ENCODE data around the gene C20orf173.
A peak's percentile ranks its signal among the peaks of the same experiment; 100 is the strongest.
"Not testable (repeated sequence)": the region's sequence is repeated elsewhere in the genome, so short reads cannot be mapped to it uniquely, and the experiment has no call there.

The C20orf173 gene

GRCh38 chr20:35529552-35529951 is at the start of gene C20orf173:
TSS of gene C20orf173 (minus strand) at chr20:35529652. CDS start at chr20:35529373, 279 bp downstream.
- DNase-seq (ENCODE audit: low spot score): no peak

- DNase-seq (ENCODE audit: low spot score): no peak
Measured at GRCh38 chr20:35579196-35579595, 49.7 kb upstream of the C20orf173 start.

- no peak for DNase-seq (ENCODE audit: low spot score)
Measured at GRCh38 chr20:35578469-35578868, 49.0 kb upstream of the C20orf173 start.

- no peak for DNase-seq (ENCODE audit: low spot score)
Measured at GRCh38 chr20:35576816-35577215, 47.4 kb upstream of the C20orf173 start.

GRCh38 chr20:35575958-35576357 is 46.5 kb upstream of the C20orf173 start:
- no peak for DNase-seq (ENCODE audit: low spot score)

- no peak for DNase-seq (ENCODE audit: low spot score)
Measured at GRCh38 chr20:35572838-35573237, 43.4 kb upstream of the C20orf173 start.

GRCh38 chr20:35571555-35571954 is 42.1 kb upstream of the C20orf173 start:
- no peak for DNase-seq (ENCODE audit: low spot score)

- no peak for DNase-seq (ENCODE audit: low spot score)
Measured at GRCh38 chr20:35568645-35569044, 39.2 kb upstream of the C20orf173 start.

GRCh38 chr20:35564905-35565304 is 35.5 kb upstream of the C20orf173 start:
- no peak for DNase-seq (ENCODE audit: low spot score)

- DNase-seq (ENCODE audit: low spot score): no peak
Measured at GRCh38 chr20:35563834-35564233, 34.4 kb upstream of the C20orf173 start.

- DNase-seq (ENCODE audit: low spot score): no peak
Measured at GRCh38 chr20:35562541-35563110, 33.2 kb upstream of the C20orf173 start.

GRCh38 chr20:35561671-35562070 is 32.2 kb upstream of the C20orf173 start:
- DNase-seq (ENCODE audit: low spot score): no peak

GRCh38 chr20:35561268-35561667 is 31.8 kb upstream of the C20orf173 start:
- peak; percentile 47 for DNase-seq (ENCODE audit: low spot score)

- no peak for DNase-seq (ENCODE audit: low spot score)
Measured at GRCh38 chr20:35560541-35560940, 31.1 kb upstream of the C20orf173 start.

GRCh38 chr20:35560105-35560511 is 30.7 kb upstream of the C20orf173 start:
- DNase-seq (ENCODE audit: low spot score): no peak

- DNase-seq (ENCODE audit: low spot score): no peak
Measured at GRCh38 chr20:35559042-35559693, 29.7 kb upstream of the C20orf173 start.

- DNase-seq (ENCODE audit: low spot score): no peak
Measured at GRCh38 chr20:35558451-35558850, 29.0 kb upstream of the C20orf173 start.

- DNase-seq (ENCODE audit: low spot score): no peak
Measured at GRCh38 chr20:35556871-35557270, 27.4 kb upstream of the C20orf173 start.

GRCh38 chr20:35555951-35556645 is 26.6 kb upstream of the C20orf173 start:
- no peak for DNase-seq (ENCODE audit: low spot score)

GRCh38 chr20:35555461-35555860 is 26.0 kb upstream of the C20orf173 start:
- not testable (repeated sequence) for DNase-seq (ENCODE audit: low spot score)

- DNase-seq (ENCODE audit: low spot score): no peak
Measured at GRCh38 chr20:35552914-35553313, 23.5 kb upstream of the C20orf173 start.

GRCh38 chr20:35551503-35551902 is 22.1 kb upstream of the C20orf173 start:
- DNase-seq (ENCODE audit: low spot score): no peak

- no peak for DNase-seq (ENCODE audit: low spot score)
Measured at GRCh38 chr20:35547329-35547728, 17.9 kb upstream of the C20orf173 start.
